Stimulated activated CD8-positive, alpha-beta memory T cell treated with anti-CD3 and anti-CD28 coated beads, Interleukin-15, amount 100 ng/mL, for 24 hours (primary cell): Measurements from ENCODE around the gene SPATA31E1.

Source experiments
- DNase-seq: peaks from one replicate; pipeline ENCODE4 v3.0.0-alpha.2; 2020; ENCODE audit warnings: low read depth

The SPATA31E1 gene

GRCh38 chr9:87863882-87864465, 18.7 kb upstream of the SPATA31E1 start:
- DNase-seq = no peak

GRCh38 chr9:87864915-87865314, 17.8 kb upstream of the SPATA31E1 start:
- no peak for DNase-seq

DNA sequence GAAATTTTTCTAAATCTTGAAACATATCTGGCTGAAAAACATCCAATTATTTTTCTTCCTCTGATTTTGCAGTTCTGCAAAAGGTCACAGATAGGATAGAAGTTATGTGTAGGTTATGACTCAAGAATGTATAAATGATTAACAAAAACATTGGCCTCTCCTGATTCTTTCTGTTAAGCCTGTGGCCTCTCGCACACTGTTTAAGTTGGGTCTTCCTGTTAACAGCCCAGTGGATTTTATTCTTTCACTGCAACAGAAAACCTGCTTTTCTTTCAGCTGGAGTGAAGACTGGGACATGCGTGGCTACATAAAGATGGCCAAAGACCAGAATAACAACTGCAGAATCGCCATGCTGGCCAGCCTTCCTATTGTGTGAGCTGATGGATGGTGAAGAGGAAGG, 17.1 kb upstream of the SPATA31E1 start:
- DNase-seq = no peak

DNA sequence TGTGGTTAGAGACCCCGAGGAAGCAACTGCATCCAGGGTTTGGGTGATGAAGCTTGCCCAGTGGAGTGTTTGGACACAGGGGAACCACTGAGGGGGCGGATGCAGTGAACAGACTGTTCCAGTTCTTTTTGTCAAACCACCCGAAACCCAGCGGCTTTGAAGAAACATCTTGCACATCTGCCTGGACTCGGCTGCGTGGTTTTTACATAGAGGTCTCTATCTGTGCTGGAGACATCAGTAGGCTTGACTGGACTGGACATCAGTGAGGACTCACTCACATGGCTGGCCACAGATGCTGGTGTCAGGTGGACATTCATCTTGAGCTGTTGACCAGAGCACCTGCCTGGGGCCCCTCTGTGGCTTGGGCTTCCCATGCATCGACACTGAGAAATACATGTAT, 15.3 kb upstream of the SPATA31E1 start:
- DNase-seq = no peak

DNA sequence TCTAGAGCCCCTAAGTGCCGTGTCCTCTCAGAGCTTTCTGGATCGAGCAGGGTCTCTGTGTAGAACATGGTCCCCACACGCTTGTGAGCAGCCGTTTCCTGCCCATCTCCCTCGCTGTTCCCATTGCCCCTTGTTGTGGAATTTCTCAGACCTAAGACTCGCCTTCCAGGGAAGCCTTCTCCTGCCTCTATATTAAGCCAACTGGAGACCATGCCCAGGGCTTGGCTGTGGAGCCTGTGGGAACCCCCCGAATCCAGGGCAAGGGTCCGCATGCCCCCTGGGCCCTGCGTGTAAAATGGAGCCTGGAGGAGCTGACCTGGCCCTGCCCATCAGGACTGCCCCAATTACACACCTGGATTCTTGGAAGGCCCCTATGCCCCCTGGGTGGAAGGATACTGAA, 14.5 kb upstream of the SPATA31E1 start:
- DNase-seq = no peak

DNA sequence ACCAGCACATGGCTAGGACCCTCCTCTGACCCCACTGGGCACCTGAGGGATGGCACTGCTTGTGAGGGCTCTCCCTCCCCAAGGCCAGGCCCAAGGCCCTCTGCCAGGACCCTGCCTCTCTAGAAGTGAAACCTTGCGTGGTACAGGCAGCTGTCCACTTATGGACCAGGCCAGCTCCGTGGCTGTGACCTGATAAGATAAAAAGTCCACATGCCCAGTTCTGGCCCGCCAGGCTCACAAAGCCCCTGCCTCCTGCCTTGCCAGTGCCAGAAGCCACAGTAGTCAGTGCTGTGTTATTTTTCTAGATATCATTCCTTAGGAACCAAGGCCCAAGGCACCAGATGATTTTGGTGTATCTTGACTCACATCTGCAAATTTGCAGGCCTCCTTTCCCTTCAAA, 14.0 kb upstream of the SPATA31E1 start:
- DNase-seq = no peak

DNA sequence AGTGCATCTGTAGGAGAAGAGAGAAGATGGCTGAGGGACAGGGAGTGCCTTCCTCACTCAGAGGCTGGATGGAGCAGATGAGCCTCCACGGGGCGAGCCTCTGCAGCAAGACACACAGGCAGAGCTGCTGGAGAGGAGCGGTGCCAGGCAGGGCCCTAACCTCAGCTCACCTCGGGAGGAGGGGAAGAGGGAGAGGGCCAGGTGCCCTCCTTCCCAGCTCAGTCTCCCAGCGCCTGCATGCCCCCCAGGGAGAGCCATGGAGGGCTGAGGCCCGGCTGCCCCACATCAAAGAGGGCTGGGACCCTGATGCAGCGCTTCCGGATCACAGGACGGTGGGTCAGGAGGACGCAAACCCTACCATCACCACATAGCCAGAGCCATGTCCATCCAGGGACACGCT, 13.6 kb upstream of the SPATA31E1 start:
- DNase-seq = no peak

- no peak for DNase-seq
Observed at GRCh38 chr9:87871425-87872078, 11.1 kb upstream of the SPATA31E1 start.

GRCh38 chr9:87872079-87872624, 10.5 kb upstream of the SPATA31E1 start:
- no peak for DNase-seq

DNA sequence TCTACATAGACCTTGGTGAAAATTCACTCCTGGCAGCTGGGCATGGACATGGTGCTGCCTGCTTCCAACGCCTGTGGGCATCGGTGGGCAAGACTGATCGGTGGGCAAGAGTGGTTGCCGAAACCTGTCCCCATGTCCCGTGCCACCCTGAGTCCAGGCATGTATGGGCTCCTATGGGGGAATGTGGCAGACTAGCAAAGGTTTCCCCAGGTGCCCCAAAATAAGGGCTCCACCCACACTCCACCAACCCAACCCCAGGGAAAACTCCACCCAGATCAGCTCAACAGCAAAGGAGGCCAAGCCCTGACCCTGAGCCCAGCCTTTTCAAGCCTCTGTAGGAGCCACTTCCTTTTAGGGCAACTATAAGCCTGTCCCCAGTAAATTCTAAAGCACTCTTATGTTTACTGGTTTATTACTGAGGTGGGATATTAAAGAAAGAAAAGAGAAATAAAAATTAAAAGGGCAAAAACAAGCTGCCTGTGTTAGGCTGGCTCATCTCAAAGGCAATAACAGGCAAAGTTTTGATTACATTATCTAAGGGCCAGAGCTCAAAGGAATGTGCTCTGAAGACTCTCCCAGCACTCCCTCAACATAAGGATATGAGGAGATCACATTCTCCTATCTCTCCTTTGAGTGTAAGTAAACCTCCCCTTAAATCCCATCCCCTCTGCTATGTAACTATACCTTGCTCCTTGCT, 8.9 kb upstream of the SPATA31E1 start:
- no peak for DNase-seq

GRCh38 chr9:87874304-87874623, 8.4 kb upstream of the SPATA31E1 start:
- no peak for DNase-seq

- no peak for DNase-seq
Observed at GRCh38 chr9:87875060-87875459, 7.6 kb upstream of the SPATA31E1 start.

GRCh38 chr9:87875831-87876545, 6.7 kb upstream of the SPATA31E1 start:
- no peak for DNase-seq

- no peak for DNase-seq
Observed at GRCh38 chr9:87876708-87877107, 6.0 kb upstream of the SPATA31E1 start.

DNA sequence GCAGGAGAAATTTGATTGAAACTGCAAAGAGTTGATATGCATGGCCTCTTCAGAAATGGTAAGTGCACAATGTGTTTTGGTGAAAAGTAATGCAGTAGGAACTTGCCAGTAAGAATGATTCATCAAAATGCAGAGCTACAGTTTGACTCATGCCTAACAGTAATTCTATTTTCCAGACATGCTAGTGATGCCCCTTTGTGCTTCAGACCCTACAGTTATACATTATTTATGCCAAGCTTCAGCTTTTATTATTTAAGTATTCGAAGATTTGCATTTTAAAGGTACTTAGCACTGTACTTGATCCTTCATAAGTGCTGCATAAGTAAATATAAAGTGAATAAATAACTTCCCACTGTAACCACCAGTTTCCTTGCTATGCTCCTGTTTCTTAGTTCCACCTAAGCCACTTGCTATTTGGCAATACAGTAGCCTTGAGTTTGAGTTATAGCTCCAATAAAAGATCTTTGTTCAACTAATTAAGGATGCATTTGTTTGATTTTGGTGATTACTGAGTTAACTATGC, 3.6 kb upstream of the SPATA31E1 start:
- no peak for DNase-seq

GRCh38 chr9:87880116-87880515, 2.6 kb upstream of the SPATA31E1 start:
- DNase-seq = no peak

- no peak for DNase-seq
Observed at GRCh38 chr9:87880683-87881082, 2.0 kb upstream of the SPATA31E1 start.

DNA sequence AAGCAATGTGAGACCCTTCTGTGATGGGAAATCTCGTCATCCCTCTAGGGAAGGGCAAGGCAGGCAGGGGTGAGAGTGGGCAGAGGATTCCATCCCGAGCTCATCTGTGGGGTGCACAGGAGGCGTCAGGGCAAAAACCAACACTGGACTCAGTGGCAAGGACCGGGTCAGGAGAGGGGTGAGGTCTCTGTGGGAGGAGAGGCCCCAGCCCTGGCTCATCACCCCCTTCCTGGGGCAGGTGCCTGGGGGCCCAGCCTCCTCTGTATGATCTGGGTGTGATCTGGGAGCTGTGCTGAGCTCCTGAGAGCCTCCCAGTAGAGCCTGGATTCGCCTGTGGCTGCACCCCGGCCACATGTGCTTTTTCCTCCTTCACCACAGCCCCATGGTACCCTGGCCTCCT, 597 bp downstream of the SPATA31E1 start:
- no peak for DNase-seq

GRCh38 chr9:87883990-87884389, 1.3 kb downstream of the SPATA31E1 start:
- DNase-seq = no peak

GRCh38 chr9:87884578-87885459, 2.1 kb downstream of the SPATA31E1 start:
- no peak for DNase-seq

- DNase-seq = no peak
Observed at GRCh38 chr9:87885484-87886189, 3.0 kb downstream of the SPATA31E1 start.
